Mucosa of rectum (tissue), 2 donors: ENCODE results near the gene RFFL.
A peak's percentile ranks its signal among the peaks of the same experiment; 100 is the strongest.
"Not testable (repeated sequence)": the region's sequence is repeated elsewhere in the genome, so short reads cannot be mapped to it uniquely, and the experiment has no call there.

Experiments used
- H3K27ac ChIP-seq, 2 donors: one replicate each; pipeline ENCODE4 v1.7.0; 2013; ENCODE audit warnings: inconsistent platforms in 2 of 2, low read depth in 2 of 2, low read length in 2 of 2
- H3K27me3 ChIP-seq, 2 donors: one replicate each; pipeline ENCODE4 v1.7.0; 2013; ENCODE audit warnings: low read length in 2 of 2; ENCODE audit not compliant: control insufficient read depth in 2 of 2, insufficient read depth in 2 of 2
- H3K36me3 ChIP-seq, 2 donors: one replicate each; pipeline ENCODE4 v1.7.0; 2013; ENCODE audit warnings: low read length in 2 of 2; ENCODE audit not compliant: control insufficient read depth in 2 of 2, insufficient read depth in 2 of 2
- H3K4me1 ChIP-seq, 2 donors: one replicate each; pipeline ENCODE4 v1.7.0; 2013; ENCODE audit warnings: low read length in 2 of 2, mild to moderate bottlenecking in 1 of 2; ENCODE audit not compliant: control insufficient read depth in 2 of 2, insufficient read depth in 2 of 2
- H3K4me3 ChIP-seq, 2 donors: one replicate each; pipeline ENCODE4 v1.7.0; 2013; ENCODE audit warnings: low read length in 2 of 2
- H3K9ac ChIP-seq, 2 donors: one replicate each; pipeline ENCODE4 v1.7.0; 2013; ENCODE audit warnings: low read length in 2 of 2, low read depth in 1 of 2, mild to moderate bottlenecking in 1 of 2
- H3K9me3 ChIP-seq, 2 donors: one replicate each; pipeline ENCODE4 v1.7.0; 2013; ENCODE audit warnings: low read length in 2 of 2; ENCODE audit not compliant: control insufficient read depth in 2 of 2
- donor health status: healthy.
- donor health status: Normal muscosa, but diverticular disease.

RFFL gene

GRCh38 chr17:35063514-35064223 lies at the start of gene RFFL:
TSS of gene RFFL (minus strand) at chr17:35063707. CDS start at chr17:35026553, 37,154 bp downstream.
- H3K4me3 ChIP-seq = peak within 1 kb of the TSS in 1 of 2 donors; percentile 62
- peak within 1 kb of the TSS; percentile 74 to 80 for H3K27ac ChIP-seq
- H3K36me3 ChIP-seq = peaks cover 3 to 6% of the 10 kb centered on the region in 2 donors
- peak within 1 kb of the TSS; percentile 43 to 49 for H3K9ac ChIP-seq
- no peaks in the 10 kb centered on the region for H3K9me3 ChIP-seq
- H3K27me3 ChIP-seq = no peaks in the 10 kb centered on the region
- peaks cover 8 to 12% of the 10 kb centered on the region in 2 donors for H3K4me1 ChIP-seq

GRCh38 chr17:35110791-35111190 lies 47.3 kb upstream of the RFFL start:
- not testable (repeated sequence) for H3K36me3 ChIP-seq, H3K9ac ChIP-seq, H3K9me3 ChIP-seq, H3K27me3 ChIP-seq, H3K27ac ChIP-seq, H3K4me1 ChIP-seq, H3K4me3 ChIP-seq

- H3K9me3 ChIP-seq = no peaks in the 10 kb centered on the region
- no peak overlapping the region for H3K27ac ChIP-seq
- H3K4me1 ChIP-seq = no peaks in the 10 kb centered on the region
- H3K9ac ChIP-seq = no peak overlapping the region
- no peak overlapping the region for H3K4me3 ChIP-seq
- peaks cover 20 to 26% of the 10 kb centered on the region in 2 donors for H3K36me3 ChIP-seq
- H3K27me3 ChIP-seq = no peaks in the 10 kb centered on the region
These were observed 41.4 kb upstream of the RFFL start for GRCh38 chr17:35104844-35105450.

- peaks cover 26 to 29% of the 10 kb centered on the region in 2 donors for H3K36me3 ChIP-seq
- H3K9me3 ChIP-seq = no peaks in the 10 kb centered on the region
These were observed 39.8 kb upstream of the RFFL start for GRCh38 chr17:35103271-35103670.

GRCh38 chr17:35101725-35102124 lies 38.2 kb upstream of the RFFL start:
- no peaks in the 10 kb centered on the region for H3K27me3 ChIP-seq

More at GRCh38 chr17:35103271-35103670, 39.8 kb upstream of the RFFL start:
- Histone ChIP-seq H3K27ac (no peak overlapping the region), H3K9ac (no peak overlapping the region), H3K4me3 (no peak overlapping the region), H3K4me1 (no peaks in the 10 kb centered on the region), H3K27me3 (no peaks in the 10 kb centered on the region)

GRCh38 chr17:35101036-35101435 lies 37.5 kb upstream of the RFFL start:
- H3K27me3 ChIP-seq = no peaks in the 10 kb centered on the region
- H3K27ac ChIP-seq = no peak overlapping the region
- H3K9ac ChIP-seq = no peak overlapping the region
- no peak overlapping the region for H3K4me3 ChIP-seq
- peaks cover 19 to 26% of the 10 kb centered on the region in 2 donors for H3K36me3 ChIP-seq
- no peaks in the 10 kb centered on the region for H3K9me3 ChIP-seq
- H3K4me1 ChIP-seq = no peaks in the 10 kb centered on the region

More at GRCh38 chr17:35101725-35102124, 38.2 kb upstream of the RFFL start:
- no peak overlapping the region for H3K4me3 ChIP-seq
- no peaks in the 10 kb centered on the region for H3K9me3 ChIP-seq
- no peaks in the 10 kb centered on the region for H3K4me1 ChIP-seq
- no peak overlapping the region for H3K27ac ChIP-seq
- H3K36me3 ChIP-seq = peaks cover 26% of the 10 kb centered on the region in 2 donors
- no peak overlapping the region for H3K9ac ChIP-seq

- Histone ChIP-seq H3K4me3 (no peak overlapping the region), H3K4me1 (no peaks in the 10 kb centered on the region), H3K9ac (no peak overlapping the region), H3K27me3 (no peaks in the 10 kb centered on the region), H3K9me3 (no peaks in the 10 kb centered on the region), H3K36me3 (peaks cover 16 to 26% of the 10 kb centered on the region in 2 donors), H3K27ac (no peak overlapping the region)
These were observed 36.4 kb upstream of the RFFL start for GRCh38 chr17:35099908-35100307.

GRCh38 chr17:35097776-35098175 lies 34.3 kb upstream of the RFFL start:
- H3K4me3 ChIP-seq = no peak overlapping the region
- no peak overlapping the region for H3K9ac ChIP-seq
- H3K4me1 ChIP-seq = no peaks in the 10 kb centered on the region
- H3K27ac ChIP-seq = no peak overlapping the region
- H3K9me3 ChIP-seq = no peaks in the 10 kb centered on the region
- H3K36me3 ChIP-seq = peaks cover 10 to 22% of the 10 kb centered on the region in 2 donors
- H3K27me3 ChIP-seq = no peaks in the 10 kb centered on the region

GRCh38 chr17:35095741-35096140 lies 32.2 kb upstream of the RFFL start:
- H3K4me1 ChIP-seq = no peaks in the 10 kb centered on the region
- H3K4me3 ChIP-seq = no peak overlapping the region
- H3K9me3 ChIP-seq = no peaks in the 10 kb centered on the region
- H3K36me3 ChIP-seq = peaks cover 4 to 14% of the 10 kb centered on the region in 2 donors
- no peaks in the 10 kb centered on the region for H3K27me3 ChIP-seq
- no peak overlapping the region for H3K9ac ChIP-seq
- H3K27ac ChIP-seq = no peak overlapping the region

GRCh38 chr17:35094902-35095301 lies 31.4 kb upstream of the RFFL start:
- no peak overlapping the region for H3K4me3 ChIP-seq
- H3K27ac ChIP-seq = no peak overlapping the region
- H3K9me3 ChIP-seq = no peaks in the 10 kb centered on the region
- H3K36me3 ChIP-seq = peaks cover 0 to 9% of the 10 kb centered on the region in 2 donors
- H3K4me1 ChIP-seq = peaks cover under 1 to 2% of the 10 kb centered on the region in 2 donors
- no peak overlapping the region for H3K9ac ChIP-seq
- no peaks in the 10 kb centered on the region for H3K27me3 ChIP-seq
